Endodermal cell (in vitro differentiated cells): Measurements from ENCODE around the gene NRP1. TPM values are rescaled to one million over a fixed set of nuclear protein-coding genes. Genes with fewer than 3 reads are reported as not detected.

Experiments used
- DNase-seq: peaks from one replicate; pipeline ENCODE4 v3.0.0-alpha.2; 2017
- H3K27ac ChIP-seq: 2 replicates; pipeline ENCODE4 v1.5.1; 2013; ENCODE audit warnings: mild to moderate bottlenecking, low read depth, low read length, moderate library complexity
- H3K27me3 ChIP-seq: 2 replicates; pipeline ENCODE4 v1.6.1; 2013; ENCODE audit warnings: mild to moderate bottlenecking, low read length, moderate library complexity; ENCODE audit not compliant: insufficient read depth, control insufficient read depth, poor library complexity, severe bottlenecking
- H3K36me3 ChIP-seq: 2 replicates; pipeline ENCODE4 v1.7.0; 2013; ENCODE audit warnings: mild to moderate bottlenecking, low read length, moderate library complexity; ENCODE audit not compliant: control insufficient read depth, insufficient read depth
- H3K4me1 ChIP-seq: one replicate; pipeline ENCODE4 v1.7.0; 2013; ENCODE audit warnings: low read length; ENCODE audit not compliant: control insufficient read depth, insufficient read depth
- H3K4me3 ChIP-seq: 2 replicates; pipeline ENCODE4 v1.5.1; 2013; ENCODE audit warnings: mild to moderate bottlenecking, low read length, moderate library complexity
- H3K9ac ChIP-seq: 2 replicates; pipeline ENCODE4 v1.6.1; 2013; ENCODE audit warnings: mild to moderate bottlenecking, low read length, moderate library complexity; ENCODE audit not compliant: poor library complexity, severe bottlenecking; ENCODE audit errors: extremely low read depth
- H3K9me3 ChIP-seq: 2 replicates; pipeline ENCODE4 v1.6.1; 2013; ENCODE audit warnings: mild to moderate bottlenecking, low read length, moderate library complexity; ENCODE audit not compliant: control insufficient read depth
- H3K27ac Mint-ChIP-seq: 2 replicates; pipeline ENCODE4 v1.8.0; 2020; ENCODE audit warnings: mixed read lengths
- H3K27me3 Mint-ChIP-seq: 2 replicates; pipeline ENCODE4 v1.8.0; 2021; ENCODE audit warnings: mild to moderate bottlenecking, mixed read lengths; ENCODE audit not compliant: insufficient read depth
- H3K36me3 Mint-ChIP-seq: 2 replicates; pipeline ENCODE4 v1.8.0; 2020; ENCODE audit warnings: low read depth, mixed read lengths
- H3K4me1 Mint-ChIP-seq: 2 replicates; pipeline ENCODE4 v1.8.0; 2020; ENCODE audit warnings: mixed read lengths
- H3K4me3 Mint-ChIP-seq: 2 replicates; pipeline ENCODE4 v1.8.0; 2020; ENCODE audit warnings: mild to moderate bottlenecking, moderate library complexity, mixed read lengths
- H3K9me3 Mint-ChIP-seq: 2 replicates; pipeline ENCODE4 v1.8.0; 2020; ENCODE audit warnings: mild to moderate bottlenecking, mixed read lengths
- CTCF ChIP-seq: fragments of 200-600 bp; sonication (generic); conservative IDR thresholded peaks from 2 replicates; pipeline ENCODE4 v1.5.0; 2021; ENCODE audit warnings: antibody characterized with exemption, mild to moderate bottlenecking
- WGBS, 2 experiments: methylation state at CpG; one replicate each; pipeline versions ENCODE4 v1.1.5 to v1.1.7; 2013; ENCODE audit warnings: missing lambda C conversion rate in 2 of 2, mixed read lengths in 1 of 2; ENCODE audit not compliant: insufficient coverage in 1 of 2, insufficient read length in 1 of 2; 5-methylcytosine and 5-hydroxymethylcytosine counted together
- total RNA-seq, 2 donors: library from RNA; stranded (reverse); fragmentation: NEBNext Ultra II Directional in 1 of 2; extraction: Animal tissue kit (Norgen Biotek cat#: 25700) in 1 of 2; gene quantifications; 2 replicates in 1 of 2; 3 replicates in 1 of 2; pipeline ENCODE4 v1.2.1, GENCODE V29; 2021

Gene NRP1
- total RNA-seq, 2 donors from 2014 or later, result 20.7 to 30.6 TPM

- Mint-ChIP-seq H3K36me3 (no peaks in the 10 kb centered on the region), H3K27me3 (no peaks in the 10 kb centered on the region), H3K9me3 (peaks cover 14% of the 10 kb centered on the region), H3K4me3 (no peak overlapping the region), H3K27ac (no peak overlapping the region), H3K4me1 (no peaks in the 10 kb centered on the region)
- Histone ChIP-seq H3K4me3 (no peak overlapping the region), H3K9me3 (peaks cover 4% of the 10 kb centered on the region), H3K27ac (no peak overlapping the region), H3K4me1 (no peaks in the 10 kb centered on the region), H3K36me3 (no peaks in the 10 kb centered on the region), H3K9ac (no peak overlapping the region), H3K27me3 (no peaks in the 10 kb centered on the region)
- 86 to 100% methylated on average over 1 to 4 of the region's 4 CpGs for WGBS, 2 experiments
- TF ChIP-seq CTCF, result no peak
- DNase-seq, result no peak
These were observed 36.8 kb upstream of the NRP1 start for GRCh38 chr10:33371234-33371633.

GRCh38 chr10:33370434-33370930, 36.0 kb upstream of the NRP1 start:
- no peak for DNase-seq
- Mint-ChIP-seq H3K36me3 (no peaks in the 10 kb centered on the region), H3K27ac (no peak overlapping the region), H3K4me3 (no peak overlapping the region), H3K27me3 (no peaks in the 10 kb centered on the region), H3K9me3 (peaks cover 18% of the 10 kb centered on the region), H3K4me1 (no peaks in the 10 kb centered on the region)
- TF ChIP-seq CTCF, result no peak
- Histone ChIP-seq H3K27ac (no peak overlapping the region), H3K36me3 (no peaks in the 10 kb centered on the region), H3K9me3 (peaks cover 11% of the 10 kb centered on the region), H3K4me3 (no peak overlapping the region), H3K27me3 (no peaks in the 10 kb centered on the region), H3K4me1 (no peaks in the 10 kb centered on the region), H3K9ac (no peak overlapping the region)
- 92 to 100% methylated on average over 1 to 2 of the region's 2 CpGs for WGBS, 2 experiments

GRCh38 chr10:33368086-33368485, 33.6 kb upstream of the NRP1 start:
- no peak overlapping the region for H3K27ac Mint-ChIP-seq
- H3K27me3 Mint-ChIP-seq, result no peaks in the 10 kb centered on the region
- H3K4me3 Mint-ChIP-seq, result no peak overlapping the region
- Histone ChIP-seq H3K9ac (no peak overlapping the region), H3K27me3 (no peaks in the 10 kb centered on the region), H3K4me1 (no peaks in the 10 kb centered on the region), H3K9me3 (peaks cover 11% of the 10 kb centered on the region), H3K4me3 (no peak overlapping the region), H3K36me3 (no peaks in the 10 kb centered on the region), H3K27ac (no peak overlapping the region)
- WGBS, 2 experiments, result 96 to 100% methylated on average over 4 of the region's 4 CpGs
- H3K9me3 Mint-ChIP-seq, result peaks cover 18% of the 10 kb centered on the region
- TF ChIP-seq CTCF, result no peak
- no peak for DNase-seq
- H3K4me1 Mint-ChIP-seq, result no peaks in the 10 kb centered on the region
- no peaks in the 10 kb centered on the region for H3K36me3 Mint-ChIP-seq
